H1 (cell line): Measurements from ENCODE around the gene GADD45GIP1. TPM values are rescaled to one million over a fixed set of nuclear protein-coding genes. Genes with fewer than 3 reads are reported as not detected.

Source experiments
- CTCF ChIA-PET: fragments of 300-600 bp; sonication (Branson Sonifier 250); formaldehyde crosslinking; loops from one replicate; lab custom pipeline; 2021; ENCODE audit not compliant: partially characterized antibody; lab: Charles Lee
- POLR2A ChIA-PET: fragments of 300-600 bp; sonication (Branson Sonifier 250); formaldehyde crosslinking; loops from one replicate; lab custom pipeline; 2021; ENCODE audit warnings: inconsistent platforms; ENCODE audit not compliant: partially characterized antibody; lab: Charles Lee
- DNase-seq, 2 experiments: peaks; one replicate each; pipeline versions ENCODE4 v3.0.0 to v3.0.0-alpha.2; 2010 to 2022; ENCODE audit warnings: low spot score in 2 of 2, low read depth in 1 of 2, mixed read lengths in 1 of 2
- FAIRE-seq: peaks from 2 replicates; lab custom pipeline; 2011; peaks lifted over from hg19 to GRCh38; lab: Jason Lieb, UNC
- H2AFZ ChIP-seq: 2 replicates; pipeline ENCODE4 v1.8.1; 2012; ENCODE audit warnings: low read length, inconsistent platforms
- H2AK5ac ChIP-seq: 2 replicates; pipeline ENCODE4 v1.6.1; 2013; ENCODE audit warnings: low read depth, low read length
- H2BK120ac ChIP-seq: replicated peaks from 2 replicates; pipeline ENCODE3; 2013; ENCODE audit warnings: low read depth, low read length, inconsistent platforms
- H2BK12ac ChIP-seq: 2 replicates; pipeline ENCODE4 v1.6.1; 2013; ENCODE audit warnings: low read depth, low read length
- H2BK15ac ChIP-seq: 2 replicates; pipeline ENCODE4 v1.6.1; 2013; ENCODE audit warnings: low read length
- H2BK20ac ChIP-seq: 2 replicates; pipeline ENCODE4 v1.6.1; 2013; ENCODE audit warnings: low read length
- H2BK5ac ChIP-seq: 2 replicates; pipeline ENCODE4 v1.6.1; 2013; ENCODE audit warnings: low read depth, low read length
- H3K14ac ChIP-seq: 2 replicates; pipeline ENCODE4 v1.6.1; 2013; ENCODE audit warnings: inconsistent platforms; ENCODE audit not compliant: insufficient read length
- H3K18ac ChIP-seq: 2 replicates; pipeline ENCODE4 v1.6.1; 2013; ENCODE audit warnings: low read length; ENCODE audit errors: extremely low read depth
- H3K23ac ChIP-seq: 2 replicates; pipeline ENCODE4 v1.6.1; 2013; ENCODE audit warnings: inconsistent platforms; ENCODE audit not compliant: insufficient read length
- H3K23me2 ChIP-seq: 2 replicates; pipeline ENCODE4 v1.6.1; 2013; ENCODE audit warnings: low read depth, low read length
- H3K27ac ChIP-seq: 2 replicates; pipeline ENCODE4 v1.6.1; 2011; ENCODE audit warnings: low read depth, low read length, inconsistent platforms
- H3K27me3 ChIP-seq, 4 experiments: replicated peaks in 1 of 4; 1 replicate in 1 of 4; 2 replicates in 3 of 4; pipeline versions ENCODE4 v1.6.1 to v1.8.1; 2011 to 2013; ENCODE audit warnings: low read length in 3 of 4, mild to moderate bottlenecking in 3 of 4, inconsistent platforms in 2 of 4, mixed read lengths in 2 of 4, moderate library complexity in 1 of 4; ENCODE audit not compliant: control insufficient read depth in 3 of 4, insufficient read depth in 3 of 4; ENCODE audit errors: extremely low read depth in 1 of 4
- H3K36me3 ChIP-seq, 4 experiments: 2 replicates each; pipeline versions ENCODE4 v1.6.1 to v1.8.1; 2011 to 2013; ENCODE audit warnings: mild to moderate bottlenecking in 4 of 4, low read length in 3 of 4, moderate library complexity in 2 of 4, control low read depth in 1 of 4, inconsistent platforms in 1 of 4; ENCODE audit not compliant: insufficient read depth in 4 of 4, control insufficient read depth in 2 of 4
- H3K4ac ChIP-seq: replicated peaks from 2 replicates; pipeline ENCODE3; 2013; ENCODE audit warnings: low read length, low read depth, mixed read lengths, inconsistent platforms; ENCODE audit not compliant: insufficient read length
- H3K4me1 ChIP-seq, 4 experiments: replicated peaks in 1 of 4; 1 replicate in 1 of 4; 2 replicates in 3 of 4; pipeline versions ENCODE4 v1.6.1 to v1.8.1; 2011 to 2013; ENCODE audit warnings: low read length in 3 of 4, inconsistent platforms in 2 of 4, mixed read lengths in 1 of 4; ENCODE audit not compliant: insufficient read depth in 4 of 4, control insufficient read depth in 3 of 4
- H3K4me2 ChIP-seq, 2 experiments: 2 replicates each; pipeline versions ENCODE4 v1.6.1 to v1.8.1; 2011 to 2013; ENCODE audit warnings: low read depth in 2 of 2, low read length in 2 of 2, control low read depth in 1 of 2, inconsistent platforms in 1 of 2, mild to moderate bottlenecking in 1 of 2; ENCODE audit not compliant: insufficient read depth in 1 of 2
- H3K4me3 ChIP-seq, 4 experiments: fragments of 200-600, 300-600 bp in 1 of 4; sonication (generic), shearing (Covaris generic), sonication (Bioruptor Twin) in 1 of 4; 2 replicates each; pipeline versions ENCODE4 v1.5.1 to v1.8.1; 2011 to 2016; ENCODE audit warnings: low read length in 4 of 4, low read depth in 3 of 4, control low read depth in 2 of 4, inconsistent platforms in 2 of 4, mild to moderate bottlenecking in 2 of 4, mixed read lengths in 1 of 4, moderate library complexity in 1 of 4; ENCODE audit not compliant: insufficient read depth in 2 of 4; ENCODE audit errors: extremely low read depth in 1 of 4
- H3K56ac ChIP-seq: replicated peaks from 2 replicates; pipeline ENCODE3; 2013; ENCODE audit warnings: low read depth, mild to moderate bottlenecking, mixed read lengths, low read length, inconsistent platforms; ENCODE audit not compliant: insufficient read length
- H3K79me1 ChIP-seq: 2 replicates; pipeline ENCODE4 v1.6.1; 2013; ENCODE audit warnings: low read depth, low read length, control low read depth
- H3K79me2 ChIP-seq, 2 experiments: 2 replicates each; pipeline versions ENCODE4 v1.6.1 to v1.8.1; 2012 to 2013; ENCODE audit warnings: low read length in 2 of 2, mild to moderate bottlenecking in 2 of 2, inconsistent platforms in 1 of 2; ENCODE audit not compliant: insufficient read depth in 2 of 2, control insufficient read depth in 1 of 2
- H3K9ac ChIP-seq, 4 experiments: replicated peaks in 1 of 4; 1 replicate in 1 of 4; 2 replicates in 3 of 4; pipeline versions ENCODE4 v1.6.1 to v1.8.1; 2011 to 2013; ENCODE audit warnings: low read depth in 3 of 4, low read length in 3 of 4, control low read depth in 2 of 4, mild to moderate bottlenecking in 2 of 4, moderate library complexity in 2 of 4, inconsistent platforms in 1 of 4; ENCODE audit errors: extremely low read depth in 1 of 4
- H3K9me3 ChIP-seq, 2 experiments: 2 replicates each; pipeline versions ENCODE4 v1.6.1 to v1.8.1; 2012 to 2013; ENCODE audit warnings: mild to moderate bottlenecking in 2 of 2, moderate library complexity in 2 of 2, control low read depth in 1 of 2, inconsistent platforms in 1 of 2, low read depth in 1 of 2, low read length in 1 of 2, mixed read lengths in 1 of 2; ENCODE audit not compliant: insufficient read depth in 2 of 2
- H4K20me1 ChIP-seq, 2 experiments: replicated peaks in 1 of 2; 2 replicates each; pipeline versions ENCODE3 to v1.8.1; 2011 to 2013; ENCODE audit warnings: inconsistent platforms in 2 of 2, low read length in 2 of 2, mild to moderate bottlenecking in 1 of 2; ENCODE audit not compliant: insufficient read depth in 2 of 2, control insufficient read depth in 1 of 2
- H4K5ac ChIP-seq: 2 replicates; pipeline ENCODE4 v1.6.1; 2013; ENCODE audit warnings: low read length, low read depth, mixed read lengths, inconsistent platforms; ENCODE audit not compliant: insufficient read length
- H4K8ac ChIP-seq: 2 replicates; pipeline ENCODE4 v1.8.0; 2013; ENCODE audit warnings: mild to moderate bottlenecking, moderate library complexity, low read length, inconsistent platforms; ENCODE audit not compliant: insufficient read depth; ENCODE audit errors: extremely low read depth
- H4K91ac ChIP-seq: replicated peaks from 2 replicates; pipeline ENCODE3; 2013; ENCODE audit warnings: low read length, mixed read lengths, inconsistent platforms; ENCODE audit not compliant: insufficient read length
- TCF12 ChIP-seq: IDR thresholded peaks from 2 replicates; pipeline ENCODE4 v1.6.1; 2011; ENCODE audit warnings: low read depth, mild to moderate bottlenecking, low read length
- WGBS, 2 experiments: shearing (Covaris generic) in 1 of 2; methylation state at CpG; one replicate each; pipeline versions ENCODE4 v1.1.6 to v1.1.7; 2013 to 2015; ENCODE audit warnings: low lambda C conversion rate in 2 of 2, mixed read lengths in 2 of 2, inconsistent platforms in 1 of 2, low coverage in 1 of 2, missing lambda C conversion rate in 1 of 2; ENCODE audit not compliant: insufficient replicate concordance in 2 of 2, insufficient coverage in 1 of 2, insufficient read length in 1 of 2; ENCODE audit errors: extremely low coverage in 1 of 2, missing lambda C conversion rate in 1 of 2; 5-methylcytosine and 5-hydroxymethylcytosine counted together
- polyA plus RNA-seq, 7 experiments: library from polyadenylated mRNA; depleted of rRNA in 3 of 7; stranded (reverse) in 5 of 7; unstranded in 2 of 7; fragments of >200 nt in 5 of 7; fragments of 200-250 nt in 2 of 7; gene quantifications; 1 replicate in 5 of 7; 2 replicates in 1 of 7; 4 replicates in 1 of 7; pipeline versions ENCODE4 v1.2.1 to v1.2.3, GENCODE V29; 2011 to 2013; ENCODE audit warnings: missing spikeins in 2 of 7, mixed read lengths in 2 of 7
- total RNA-seq: library from RNA; stranded (reverse); fragmentation: NEBNext Ultra II Directional; extraction: Animal tissue kit (Norgen Biotek cat#: 25700); gene quantifications from 2 replicates; pipeline ENCODE4 v1.2.1, GENCODE V29; 2021

Gene GADD45GIP1
- total and polyA plus RNA-seq, 2 of the 8 experiments (the other 6 are each of a cell fraction or from before 2014, with no cell fraction given) = 42.2 to 42.6 TPM

DNA sequence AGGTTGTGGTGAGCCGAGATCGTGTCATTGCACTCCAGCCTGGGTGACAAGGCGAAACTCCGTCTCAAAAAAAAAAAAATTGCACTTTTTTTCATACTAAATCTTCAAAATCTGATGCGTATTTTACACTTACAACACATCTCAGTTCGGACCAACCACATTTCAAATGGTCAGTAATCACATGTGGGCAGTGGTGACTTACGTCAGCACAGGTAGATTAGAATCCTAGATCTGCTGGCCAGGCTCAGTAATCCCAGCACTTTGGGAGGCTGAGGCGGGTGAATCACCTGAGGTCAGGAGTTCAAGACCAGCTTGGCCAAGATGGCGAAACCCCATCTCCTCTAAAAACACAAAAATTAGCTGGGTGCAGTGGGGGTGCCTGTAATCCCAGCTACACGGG, 22.0 kb downstream of the GADD45GIP1 start:
- whole genome bisulfite sequencing, 2 experiments = 91% methylated on average over 10 of the region's 10 CpGs; no CpG with 5 or more reads in 1 of the 2 experiments
- no peak for FAIRE-seq
- H3K14ac ChIP-seq = no peak overlapping the region

More for the DNA sequence above, 22.0 kb downstream of the GADD45GIP1 start:
- Histone ChIP-seq H2BK15ac (no peak overlapping the region), H2BK5ac (no peak overlapping the region), H2AK5ac (no peak overlapping the region), H3K4me3 (no peak overlapping the region), H2AFZ (no peak overlapping the region), H2BK20ac (no peak overlapping the region), H3K79me2 (peaks cover 23 to 44% of the 10 kb centered on the region in 2 experiments), H2BK120ac (no peak overlapping the region), H3K27ac (no peak overlapping the region), H3K36me3 (peaks cover 1 to 19% (median 11%) of the 10 kb centered on the region in 4 experiments), H3K23ac (no peak overlapping the region), H3K4me1 (peaks cover 0 to 20% (median 13%) of the 10 kb centered on the region in 4 experiments; a peak in 6 of 7 replicates), H3K18ac (no peak overlapping the region), H3K56ac (no peak overlapping the region), H4K5ac (no peak overlapping the region), H4K8ac (no peak overlapping the region), H2BK12ac (no peak overlapping the region), H3K27me3 (no peaks in the 10 kb centered on the region), H3K23me2 (peaks cover 18% of the 10 kb centered on the region; the same call in 1 of the 2 replicates), H3K4me2 (no peak overlapping the region), H3K9me3 (no peaks in the 10 kb centered on the region), H3K9ac (no peak overlapping the region), H3K4ac (no peak overlapping the region), H4K91ac (no peak overlapping the region), H4K20me1 (peaks cover 6 to 18% of the 10 kb centered on the region in 2 experiments), H3K79me1 (peaks cover 12% of the 10 kb centered on the region)
- ChIA-PET POLR2A (interaction anchor here (1.1 to 3.6 kb wide), 5 partner anchors 9 to 50 kb away, joined by 4 to 24 read pairs (median 9); partner anchors contain the start of genes GCDH and RAD23A), CTCF (no interaction called here)
- no peak for DNase-seq
- no peak for TF ChIP-seq TCF12
